ENCODE data around the gene GALNS. TPM values are rescaled to one million over a fixed set of nuclear protein-coding genes. Genes with fewer than 3 reads are reported as not detected.

GALNS gene
- polyA plus RNA-seq, 1 donor from 2014 or later, result 19.4 TPM

GRCh38 chr16:88839026-88839529, 17.7 kb downstream of the GALNS start:
- H3K4me3 ChIP-seq (ENCODE audit: low read length), result no peak overlapping the region
- no peak overlapping the region for H2AFZ ChIP-seq (ENCODE audit: low read depth, low read length)
- H3K79me2 ChIP-seq (replicated peaks; ENCODE audit: insufficient read depth, low read length), result no peaks in the 10 kb centered on the region
- no peaks in the 10 kb centered on the region for H3F3A ChIP-seq (ENCODE audit: insufficient read depth, low read length, poor library complexity, severe bottlenecking)
- H3K9me3 ChIP-seq (ENCODE audit: low read length), result no peaks in the 10 kb centered on the region
- H3K4me2 ChIP-seq (ENCODE audit: low read length), result no peak overlapping the region
- H3K36me3 ChIP-seq (ENCODE audit: insufficient read depth, low read length), result no peaks in the 10 kb centered on the region
- no peaks in the 10 kb centered on the region for H3K27me3 ChIP-seq (ENCODE audit: insufficient read depth, low read depth, low read length)
- H3K9ac ChIP-seq (ENCODE audit: low read length), result no peak overlapping the region
- TF ChIP-seq SMC3 (conservative IDR thresholded peaks at IDR 0.05; ENCODE audit: poor library complexity) (no peak), RAD21 (conservative IDR thresholded peaks at IDR 0.05) (no peak), POLR2AphosphoS5 (IDR thresholded peaks at IDR 0.05) (no peak), EP300 (conservative IDR thresholded peaks at IDR 0.05; ENCODE audit: poor library complexity, severe bottlenecking) (no peak), TAF1 (IDR thresholded peaks at IDR 0.05; ENCODE audit: low read depth) (no peak), CTCF (IDR thresholded peaks at IDR 0.05; ENCODE audit: poor library complexity, severe bottlenecking) (no peak), MXI1 (conservative IDR thresholded peaks at IDR 0.05; ENCODE audit: poor library complexity, severe bottlenecking) (no peak), EZH2 (IDR thresholded peaks at IDR 0.05; ENCODE audit: borderline replicate concordance, insufficient read depth, low read length, poor library complexity, severe bottlenecking) (no peak), REST (IDR thresholded peaks at IDR 0.05; ENCODE audit: borderline replicate concordance) (no peak)
- H3K9me2 ChIP-seq (ENCODE audit: insufficient read depth, low read length), result no peaks in the 10 kb centered on the region
- no peaks in the 10 kb centered on the region for H4K20me1 ChIP-seq (ENCODE audit: insufficient read depth)
- no peak overlapping the region for H3K27ac ChIP-seq (ENCODE audit: low read length)

- no peaks in the 10 kb centered on the region for H3K79me2 ChIP-seq (replicated peaks; ENCODE audit: insufficient read depth, low read length)
- no peak overlapping the region for H3K4me3 ChIP-seq (ENCODE audit: low read length)
- no peaks in the 10 kb centered on the region for H3K9me2 ChIP-seq (ENCODE audit: insufficient read depth, low read length)
- H3F3A ChIP-seq (ENCODE audit: insufficient read depth, low read length, poor library complexity, severe bottlenecking), result no peaks in the 10 kb centered on the region
- H3K36me3 ChIP-seq (ENCODE audit: insufficient read depth, low read length), result no peaks in the 10 kb centered on the region
- no peak overlapping the region for H2AFZ ChIP-seq (ENCODE audit: low read depth, low read length)
- no peak overlapping the region for H3K27ac ChIP-seq (ENCODE audit: low read length)
- TF ChIP-seq TAF1 (IDR thresholded peaks at IDR 0.05; ENCODE audit: low read depth) (no peak), SMC3 (conservative IDR thresholded peaks at IDR 0.05; ENCODE audit: poor library complexity) (no peak), EZH2 (IDR thresholded peaks at IDR 0.05; ENCODE audit: borderline replicate concordance, insufficient read depth, low read length, poor library complexity, severe bottlenecking) (no peak), MXI1 (conservative IDR thresholded peaks at IDR 0.05; ENCODE audit: poor library complexity, severe bottlenecking) (no peak), EP300 (conservative IDR thresholded peaks at IDR 0.05; ENCODE audit: poor library complexity, severe bottlenecking) (no peak), POLR2AphosphoS5 (IDR thresholded peaks at IDR 0.05) (no peak), CTCF (IDR thresholded peaks at IDR 0.05; ENCODE audit: poor library complexity, severe bottlenecking) (no peak), RAD21 (conservative IDR thresholded peaks at IDR 0.05) (no peak), REST (IDR thresholded peaks at IDR 0.05; ENCODE audit: borderline replicate concordance) (no peak)
- H3K4me2 ChIP-seq (ENCODE audit: low read length), result no peak overlapping the region
- H3K9ac ChIP-seq (ENCODE audit: low read length), result no peak overlapping the region
- H3K27me3 ChIP-seq (ENCODE audit: insufficient read depth, low read depth, low read length), result no peaks in the 10 kb centered on the region
- H3K9me3 ChIP-seq (ENCODE audit: low read length), result no peaks in the 10 kb centered on the region
- no peaks in the 10 kb centered on the region for H4K20me1 ChIP-seq (ENCODE audit: insufficient read depth)
Measured at GRCh38 chr16:88838566-88838965, 18.2 kb downstream of the GALNS start.
